Islet of Langerhans (tissue), 1 donor: ENCODE data around the gene C1R.

Experiments
- FAIRE-seq: peaks from one replicate; lab custom pipeline; 2011; peaks lifted over from hg19 to GRCh38; lab: Jason Lieb, UNC

Gene C1R

DNA sequence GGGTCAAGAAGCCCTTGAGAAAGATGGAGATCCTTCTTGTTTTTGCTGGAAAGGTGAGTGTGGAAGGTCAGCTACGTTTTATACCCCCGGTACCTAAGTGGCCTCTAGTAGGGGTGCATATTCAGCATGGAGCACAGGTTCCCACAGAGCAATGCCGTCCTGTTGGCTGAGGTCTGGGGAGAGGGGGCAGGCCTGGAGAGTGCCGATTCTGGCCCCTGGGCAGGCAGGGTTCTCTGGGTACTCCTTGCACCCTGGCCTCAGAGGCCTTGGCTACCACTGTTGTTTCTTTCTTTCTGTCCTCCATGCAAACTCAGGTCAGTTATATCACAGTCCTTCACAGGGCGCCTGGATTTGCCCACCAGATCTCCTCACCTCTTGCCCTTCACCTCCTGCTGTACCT is 27.9 kb upstream of the C1R start:
- FAIRE-seq = no peak

DNA sequence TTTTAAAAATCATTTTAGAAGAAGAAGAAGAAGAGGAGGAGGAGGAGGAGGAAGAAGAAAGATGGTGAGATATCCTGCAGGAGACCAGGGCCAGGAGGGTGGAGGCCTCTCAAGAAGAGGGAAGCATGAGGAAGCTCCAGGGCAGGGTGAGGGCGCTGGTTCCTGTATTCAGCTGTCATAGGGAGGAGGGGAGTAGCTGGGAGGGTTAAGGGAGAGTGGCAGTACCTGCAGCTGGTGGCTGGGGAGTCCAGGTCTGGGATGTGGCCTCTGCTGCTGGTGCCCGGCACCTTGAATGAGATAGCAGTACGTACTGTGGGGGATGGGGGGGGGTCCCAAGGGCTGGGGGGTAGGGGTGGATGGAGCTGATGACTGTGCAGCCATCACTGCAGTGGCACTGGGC is 26.6 kb upstream of the C1R start:
- no peak for FAIRE-seq

DNA sequence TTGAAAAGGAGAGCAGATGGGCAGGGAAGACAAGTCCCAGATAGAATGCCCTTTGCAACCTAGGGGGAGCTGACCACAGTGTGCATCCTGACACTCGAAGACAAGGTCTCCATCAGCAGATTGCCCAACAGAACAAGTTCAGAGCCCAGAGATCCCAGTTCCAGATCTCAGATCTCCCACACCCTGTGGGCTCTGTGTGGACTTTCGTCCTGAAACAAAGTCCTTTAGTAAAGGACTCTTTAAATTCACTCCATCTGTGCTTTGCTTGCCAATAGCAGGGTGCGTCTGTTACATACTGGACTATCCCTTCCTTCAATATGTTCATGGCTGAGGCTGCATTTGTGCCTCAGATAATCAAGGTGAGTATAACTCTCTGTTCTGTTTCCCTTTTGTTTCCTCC is 25.4 kb upstream of the C1R start:
- no peak for FAIRE-seq

DNA sequence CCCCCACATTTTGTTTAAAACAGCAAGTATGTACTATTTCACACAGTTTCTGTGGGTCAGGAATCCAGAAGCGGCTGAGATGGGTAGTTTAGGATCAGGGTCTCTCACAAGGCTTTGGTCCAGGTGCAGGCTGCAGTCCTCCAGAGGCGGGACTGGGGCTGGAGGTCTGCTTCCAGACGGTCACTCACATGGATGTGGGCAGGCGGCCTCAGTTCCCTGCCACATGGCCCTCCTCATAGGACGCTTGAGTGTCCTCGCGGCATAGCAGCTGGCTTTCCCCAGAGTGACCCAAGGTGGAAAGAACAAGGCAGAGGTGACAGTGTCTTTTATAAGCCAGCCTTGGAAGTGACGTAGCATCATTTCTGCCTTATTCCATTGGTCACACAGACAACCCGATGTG is 24.7 kb upstream of the C1R start:
- no peak for FAIRE-seq

GRCh38 chr12:7116196-7116595 is 24.0 kb upstream of the C1R start:
- no peak for FAIRE-seq

DNA sequence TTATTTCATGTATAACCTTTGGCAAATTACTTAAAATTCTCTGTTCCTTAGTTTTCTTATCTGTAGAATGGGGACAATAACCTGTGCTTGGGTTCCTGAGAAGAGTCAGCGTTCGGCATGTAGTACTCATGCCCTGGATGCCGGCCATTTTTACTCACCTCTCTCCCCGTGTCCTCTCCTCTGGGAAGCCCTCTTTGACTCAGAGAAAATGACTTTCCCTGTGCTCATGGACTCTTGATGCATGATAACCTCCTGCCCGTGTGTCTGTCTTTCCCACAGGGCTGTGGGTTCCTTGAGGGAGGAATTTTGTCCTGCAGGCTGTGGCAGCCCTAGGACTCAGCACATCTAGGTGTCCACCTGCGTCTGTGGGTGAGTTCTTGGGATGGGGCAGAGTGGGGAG is 22.6 kb upstream of the C1R start:
- no peak for FAIRE-seq

- no peak for FAIRE-seq
These were observed 21.8 kb upstream of the C1R start for GRCh38 chr12:7114008-7114407.

DNA sequence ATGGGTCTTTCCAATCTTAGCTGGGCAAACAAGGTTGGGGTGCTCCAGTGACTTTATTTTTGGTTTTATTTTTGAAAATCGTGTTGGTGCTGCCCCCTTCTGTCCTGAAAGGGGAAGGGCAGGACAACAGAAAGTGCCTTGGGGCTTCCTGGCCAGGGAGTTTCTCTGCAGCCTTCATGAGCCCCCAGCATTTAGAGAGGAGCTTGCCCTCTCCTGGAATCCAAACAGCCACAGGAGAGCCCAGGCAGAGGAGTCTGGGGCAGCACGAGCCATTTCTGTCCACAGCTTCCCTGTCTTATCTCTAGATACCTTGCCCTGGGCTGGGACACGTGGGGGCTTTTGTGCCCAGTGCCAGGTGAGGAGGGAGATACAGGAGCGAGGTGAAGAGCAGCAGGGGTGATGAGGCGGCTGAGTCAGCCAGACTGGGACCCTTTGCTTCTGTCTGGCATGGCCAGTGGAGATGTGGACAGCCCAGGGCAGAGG is 21.2 kb upstream of the C1R start:
- FAIRE-seq = peak; percentile 41

DNA sequence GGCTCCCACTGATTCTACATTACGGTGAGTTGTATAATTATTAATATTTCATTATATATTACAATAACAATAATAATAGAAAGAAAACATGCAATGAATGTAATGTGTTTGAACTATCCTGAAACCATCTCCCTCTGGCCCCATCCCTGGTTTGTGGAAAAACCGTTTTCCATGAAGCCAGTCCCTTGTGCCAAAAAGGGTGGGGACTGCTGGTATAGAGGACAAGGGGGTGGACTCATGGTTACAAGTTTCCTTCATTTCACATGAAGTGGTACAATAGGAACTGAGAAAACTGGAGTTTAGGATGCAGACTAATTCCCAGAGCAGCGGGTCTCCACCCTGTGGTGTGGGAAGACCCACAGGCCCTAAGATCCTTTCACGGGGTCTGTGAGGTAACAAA is 19.8 kb upstream of the C1R start:
- FAIRE-seq = no peak

DNA sequence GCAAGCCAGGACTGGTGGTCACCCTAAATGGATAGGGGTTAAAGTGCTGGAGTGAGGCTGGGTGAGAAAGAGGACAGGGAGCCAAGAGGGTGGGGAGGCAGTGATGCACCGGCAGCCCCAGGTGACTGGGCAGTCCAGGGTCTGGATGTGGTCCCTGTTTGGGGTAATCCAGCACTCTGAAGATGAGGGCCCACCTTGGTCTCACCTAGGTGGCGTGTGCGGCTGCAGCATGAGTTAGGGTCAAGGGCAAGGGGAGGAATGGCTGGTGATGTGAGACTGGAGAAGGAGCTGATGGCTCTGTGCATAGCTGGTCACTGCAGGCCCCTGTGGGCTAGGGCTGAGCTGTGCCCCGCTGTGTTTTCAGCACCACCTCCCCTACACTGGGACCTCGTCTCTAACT is 18.4 kb upstream of the C1R start:
- FAIRE-seq = no peak

DNA sequence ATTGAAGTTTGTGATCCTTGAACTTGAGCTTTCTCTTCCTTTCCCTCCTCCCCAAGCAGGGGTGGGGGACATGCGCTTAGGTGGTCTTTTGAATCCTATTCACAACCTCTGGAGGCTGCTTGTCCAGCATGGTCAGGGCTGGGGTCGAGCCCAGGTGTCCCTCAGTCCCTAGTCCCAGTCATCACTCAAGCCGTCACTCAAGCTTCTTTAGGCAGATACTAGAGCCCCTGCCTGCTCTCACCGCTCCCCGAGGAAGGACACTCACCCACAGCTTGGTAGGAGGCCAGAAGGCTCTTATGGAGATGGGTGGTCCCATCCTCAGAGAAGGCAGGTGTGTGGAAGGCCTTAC is 17.3 kb upstream of the C1R start:
- FAIRE-seq = no peak

DNA sequence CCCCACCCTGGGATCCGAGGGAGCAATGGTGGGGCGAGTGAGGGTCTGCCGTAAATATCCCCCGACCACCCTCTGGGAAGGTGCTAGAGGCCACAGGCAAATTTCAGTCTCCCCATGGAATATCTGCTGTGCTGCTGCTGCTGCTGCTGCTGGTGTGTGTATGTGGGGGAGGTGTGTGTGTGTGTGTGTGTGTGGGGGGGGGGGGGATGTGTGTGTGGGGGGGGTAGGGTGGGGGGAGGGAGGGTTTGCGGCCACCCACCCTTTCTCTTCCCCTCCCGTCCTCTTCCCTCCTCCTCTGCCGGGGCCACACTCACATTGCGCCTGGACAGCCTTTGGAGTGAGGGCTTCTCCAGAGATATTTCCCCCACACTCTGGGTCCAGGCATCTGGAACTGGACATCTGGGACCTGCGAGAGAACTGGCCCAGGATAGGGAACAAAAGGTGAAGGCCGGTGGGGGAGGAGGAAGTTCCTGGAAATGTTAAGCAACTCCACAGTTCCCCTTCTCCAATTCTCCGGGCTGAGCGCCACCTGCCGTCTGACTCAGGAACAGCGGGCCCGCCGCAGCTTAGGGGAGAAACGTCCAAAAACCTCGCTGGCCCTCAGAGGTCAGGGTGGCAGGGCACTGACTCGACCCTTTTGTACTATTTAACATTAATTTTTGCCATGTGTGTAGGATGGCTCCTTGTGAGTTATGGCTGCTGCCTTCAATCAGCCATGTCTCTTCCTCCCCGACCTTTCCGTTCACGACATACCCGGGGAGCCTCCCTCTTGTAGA is 16.7 kb upstream of the C1R start, which contains the start of gene C1RL:
C1RL (minus strand) TSS at position 419 of the 776 bp plus-strand sequence; CDS start at position 385, 34 bp downstream.
- FAIRE-seq = no peak

DNA sequence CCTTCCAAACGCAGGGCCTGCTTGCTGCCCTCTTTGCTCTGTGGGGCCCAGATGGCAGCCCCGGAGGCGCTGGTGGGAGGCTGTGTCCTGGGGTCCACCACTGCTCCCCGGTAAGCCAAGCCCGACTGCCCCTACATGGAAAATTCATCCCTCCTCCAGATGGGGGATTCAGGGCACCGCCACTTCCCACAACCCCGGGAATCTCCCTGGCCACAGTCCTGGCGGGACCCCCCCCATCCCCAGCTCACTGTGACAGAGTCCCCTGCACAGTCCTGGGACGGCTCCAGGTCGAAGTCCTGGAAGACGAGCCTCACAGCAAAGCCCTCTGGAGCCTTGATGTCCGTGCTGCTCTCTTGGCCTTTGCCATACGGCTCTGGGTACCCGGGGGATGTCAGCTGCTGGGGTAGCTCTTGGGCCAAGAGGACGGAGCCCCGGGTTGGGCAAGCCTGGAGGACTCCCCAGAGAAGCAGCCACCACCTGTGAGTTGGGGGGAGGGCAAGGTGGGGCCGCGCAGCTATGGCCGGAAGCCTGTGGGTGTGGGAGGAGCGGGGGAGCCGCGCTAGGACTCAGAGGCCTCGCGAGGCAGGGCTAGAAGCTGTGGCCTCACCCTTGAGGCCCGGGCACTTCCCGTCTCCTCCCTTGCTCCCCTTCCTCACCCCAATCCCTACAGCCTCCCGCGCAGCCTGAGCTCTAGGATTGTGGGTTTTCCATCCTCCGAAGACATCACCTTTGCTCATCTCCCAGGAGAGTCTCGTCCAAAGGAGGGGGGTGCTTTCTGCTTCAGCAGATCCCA is 16.0 kb upstream of the C1R start:
- no peak for FAIRE-seq

DNA sequence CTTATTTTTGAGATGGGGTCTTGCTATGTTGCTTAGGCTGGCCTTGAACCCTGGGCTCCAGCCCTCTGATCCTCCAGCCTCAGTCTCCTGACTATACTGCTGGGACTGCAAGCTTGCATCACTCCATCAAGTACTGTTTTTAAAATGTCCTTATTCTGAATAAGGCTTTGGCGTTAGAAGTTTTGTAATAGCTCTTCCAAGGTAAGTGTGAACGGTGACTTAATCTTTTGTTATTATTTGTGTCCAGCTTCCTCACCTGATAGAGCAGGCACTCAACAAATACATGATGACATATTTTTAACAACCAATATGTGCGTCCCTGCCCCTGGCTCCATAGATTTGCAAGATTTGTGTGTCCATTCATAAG is 15.4 kb upstream of the C1R start:
- no peak for FAIRE-seq

DNA sequence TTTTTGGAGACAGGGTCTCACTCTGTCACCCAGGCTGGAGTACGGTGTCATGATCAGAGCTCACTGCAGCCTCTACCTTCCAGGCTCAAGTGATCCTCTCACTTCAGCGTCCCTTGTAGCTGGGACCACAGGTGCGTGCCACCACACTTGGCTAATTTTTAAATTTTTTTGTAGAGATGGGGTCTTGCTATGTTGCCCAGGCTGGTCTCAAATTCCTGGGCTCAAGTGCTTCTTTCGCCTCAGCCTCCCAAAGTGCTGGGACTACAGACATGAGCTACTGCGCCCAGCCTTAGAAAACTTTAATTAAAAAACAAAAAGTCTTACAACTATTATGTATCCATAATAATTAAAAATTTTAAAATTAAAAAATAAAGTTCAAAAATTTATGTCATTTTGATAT is 14.9 kb upstream of the C1R start:
- peak; percentile 77 for FAIRE-seq

DNA sequence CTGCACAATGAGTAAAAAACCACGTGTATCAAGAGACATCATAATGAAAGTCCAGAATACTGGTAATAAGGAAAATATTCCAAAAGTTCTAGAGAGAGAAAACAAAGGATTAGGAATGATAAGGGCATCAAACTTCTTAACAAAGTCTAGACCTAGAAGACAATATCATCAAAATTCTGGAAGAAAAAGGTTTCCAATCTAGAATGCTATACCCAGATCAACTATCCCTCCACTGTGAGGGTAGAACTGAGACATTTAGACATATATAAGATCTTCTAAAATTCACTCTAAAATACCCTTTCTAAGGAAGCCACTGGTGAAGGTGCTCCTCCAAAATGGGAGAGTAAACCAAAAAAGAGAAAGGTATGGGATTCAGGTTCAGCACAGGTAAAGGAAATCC is 13.8 kb upstream of the C1R start:
- no peak for FAIRE-seq

GRCh38 chr12:7103837-7104584 is 11.8 kb upstream of the C1R start:
- no peak for FAIRE-seq

- no peak for FAIRE-seq
These were observed 10.3 kb upstream of the C1R start for GRCh38 chr12:7102582-7102981.

DNA sequence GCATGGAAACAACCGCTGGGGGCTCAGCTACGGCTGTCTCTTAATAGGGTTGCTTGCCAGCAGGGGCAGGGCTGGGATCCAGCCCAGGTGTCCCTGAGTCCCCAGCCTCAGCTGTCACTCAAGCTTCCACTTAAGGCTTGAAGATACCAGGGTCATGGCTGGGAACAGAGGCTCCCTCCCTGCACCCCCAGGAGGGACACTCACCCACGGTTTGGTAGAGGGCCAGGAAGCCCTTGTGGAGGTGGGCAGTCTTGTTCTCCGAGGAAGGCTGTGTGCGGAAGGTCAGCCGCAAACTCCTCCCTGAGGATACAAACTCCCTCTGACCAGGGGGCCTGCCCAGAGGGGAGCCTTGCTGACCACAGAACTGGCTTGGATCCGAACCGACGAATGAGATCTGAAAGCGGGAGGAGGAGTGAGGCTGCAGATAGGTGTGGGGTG is 9.5 kb upstream of the C1R start:
- FAIRE-seq = no peak

DNA sequence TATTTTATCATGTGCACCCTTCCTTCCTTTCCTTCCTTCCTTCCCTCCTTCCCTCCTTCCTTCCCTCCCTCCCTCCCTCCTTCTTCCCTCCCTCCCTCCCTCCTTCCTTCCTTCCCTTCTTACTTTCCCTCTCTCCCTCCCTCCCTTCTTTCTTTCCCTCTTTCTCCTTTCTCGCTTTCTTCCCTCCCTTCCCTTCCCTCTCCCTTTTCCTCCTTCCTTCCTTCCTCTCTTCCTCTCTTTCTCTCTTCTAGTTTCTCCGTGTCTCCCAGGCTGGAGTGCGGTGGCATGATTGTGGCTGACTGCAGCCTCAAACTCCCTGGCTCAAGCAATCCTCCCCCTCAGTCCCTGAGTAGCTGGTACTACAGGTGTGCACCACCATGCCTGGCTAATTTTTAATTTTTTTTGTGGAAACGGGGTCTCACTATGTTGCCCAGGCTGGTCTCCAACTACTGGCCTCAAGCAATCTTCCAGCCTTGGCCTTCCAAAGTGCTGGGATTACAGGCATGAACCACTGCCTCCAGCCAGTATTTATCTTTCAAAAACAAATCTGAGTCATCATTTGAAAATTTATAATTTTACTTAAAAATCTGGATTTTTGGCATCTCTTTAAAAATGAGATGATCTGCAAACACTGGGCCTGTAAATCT is 8.9 kb upstream of the C1R start:
- no peak for FAIRE-seq

DNA sequence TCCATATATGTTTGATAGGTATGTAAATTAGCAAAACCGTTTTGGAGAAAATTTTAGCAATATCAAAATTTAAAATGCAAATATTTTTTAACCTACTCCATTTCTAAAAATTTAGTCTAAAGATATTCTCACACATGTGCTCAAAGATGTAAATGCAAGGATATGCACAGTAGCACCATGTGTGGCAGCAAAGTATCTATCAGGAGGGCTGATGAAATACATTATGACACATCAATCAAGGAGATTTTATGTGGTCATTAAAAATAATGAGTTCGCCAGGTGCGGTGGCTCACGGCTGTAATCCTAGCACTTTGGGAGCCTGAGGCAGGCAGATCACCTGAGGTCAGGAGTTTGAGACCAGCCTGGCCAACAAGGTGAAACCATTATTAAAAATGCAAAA is 8.0 kb upstream of the C1R start:
- FAIRE-seq = no peak

DNA sequence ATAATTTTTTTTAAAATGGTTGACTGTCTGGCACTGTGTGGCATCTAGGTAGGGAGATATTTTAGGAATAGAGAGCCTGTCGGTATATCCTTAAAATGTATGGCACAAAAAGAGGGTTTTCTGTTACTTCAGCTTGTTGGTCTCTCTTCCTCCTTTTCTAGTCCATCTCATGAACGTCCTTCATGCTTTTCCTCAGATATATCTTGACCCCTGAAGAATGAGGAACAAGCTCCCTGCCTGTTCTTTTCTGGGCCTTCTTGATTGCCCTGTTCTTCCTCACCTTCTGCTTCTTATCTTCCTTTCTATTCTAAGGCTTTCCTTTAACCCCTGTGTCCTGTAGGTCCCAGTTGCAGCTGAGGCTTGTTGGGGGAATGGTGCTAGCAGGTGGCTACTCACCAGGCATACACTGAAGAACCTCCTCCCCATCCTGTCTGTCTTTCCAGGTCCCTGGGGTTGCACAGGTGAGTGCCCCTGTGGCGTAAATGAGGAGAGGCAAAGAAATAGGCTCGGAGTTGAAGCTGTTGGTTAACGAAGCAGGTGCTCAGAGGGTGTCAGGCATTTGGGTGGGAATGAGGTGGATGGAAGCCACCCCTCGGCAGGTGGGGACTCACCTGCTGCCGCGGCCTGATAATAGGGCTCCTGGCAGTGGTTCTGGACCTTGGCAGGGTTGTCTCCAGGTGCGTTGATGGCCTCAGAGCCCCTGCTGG is 7.2 kb upstream of the C1R start:
- FAIRE-seq = no peak
